NCI-H1930 (cell line): ENCODE measurements around the gene DIDO1.

ENCODE experiments used
- DNase-seq, 2 experiments: peaks; one replicate each; lab custom pipeline; 2025; lab: John Stamatoyannopoulos, UW

The DIDO1 gene

DNA sequence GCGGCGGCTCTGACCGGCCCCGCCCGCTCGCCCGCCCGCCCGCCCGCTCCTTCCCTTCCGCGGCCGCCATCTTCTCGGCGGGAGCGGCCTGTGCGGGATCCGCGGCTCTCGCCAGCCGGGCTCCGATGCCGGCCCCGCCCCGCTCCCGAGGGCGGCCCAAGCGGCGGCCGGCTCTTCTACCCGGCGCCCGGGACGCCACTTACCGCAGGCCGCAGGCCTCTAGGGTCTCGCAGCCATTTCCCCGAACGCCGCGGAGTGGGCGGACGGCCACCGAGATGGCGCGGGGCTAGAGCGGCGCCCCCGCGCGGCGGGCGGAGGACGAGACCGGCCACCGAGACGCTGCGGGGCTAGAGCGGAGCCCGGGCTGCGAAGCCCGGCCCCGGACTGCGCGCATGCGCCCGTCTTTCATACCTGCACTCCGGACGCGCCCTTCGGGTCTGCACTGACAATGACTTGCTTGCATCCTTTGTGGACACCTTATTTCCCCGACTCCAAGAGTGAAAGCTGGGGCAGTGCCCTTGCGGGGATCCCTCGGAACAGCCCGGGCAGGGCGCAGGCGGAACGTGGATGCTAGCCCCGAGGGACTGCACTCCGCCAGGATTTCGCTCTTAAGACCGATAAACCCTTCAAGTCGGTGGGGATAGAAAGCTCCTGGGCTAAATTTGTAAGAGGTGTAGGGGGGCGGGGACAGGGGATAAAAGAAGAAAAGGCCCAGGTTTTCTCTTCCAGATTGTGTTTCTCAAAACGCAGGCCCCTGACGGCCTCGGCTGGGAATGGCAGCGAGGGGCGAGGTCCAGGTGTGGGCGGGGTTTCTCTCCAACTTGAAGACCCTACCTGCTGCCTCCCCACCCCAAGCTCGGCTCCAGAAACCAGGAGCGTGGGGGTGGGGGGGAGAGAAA, at the start of gene DIDO1:
DIDO1 (minus strand) TSS at position 277 of the 899 bp plus-strand sequence.
- peak; percentile 82 to 95 for DNase-seq

DNA sequence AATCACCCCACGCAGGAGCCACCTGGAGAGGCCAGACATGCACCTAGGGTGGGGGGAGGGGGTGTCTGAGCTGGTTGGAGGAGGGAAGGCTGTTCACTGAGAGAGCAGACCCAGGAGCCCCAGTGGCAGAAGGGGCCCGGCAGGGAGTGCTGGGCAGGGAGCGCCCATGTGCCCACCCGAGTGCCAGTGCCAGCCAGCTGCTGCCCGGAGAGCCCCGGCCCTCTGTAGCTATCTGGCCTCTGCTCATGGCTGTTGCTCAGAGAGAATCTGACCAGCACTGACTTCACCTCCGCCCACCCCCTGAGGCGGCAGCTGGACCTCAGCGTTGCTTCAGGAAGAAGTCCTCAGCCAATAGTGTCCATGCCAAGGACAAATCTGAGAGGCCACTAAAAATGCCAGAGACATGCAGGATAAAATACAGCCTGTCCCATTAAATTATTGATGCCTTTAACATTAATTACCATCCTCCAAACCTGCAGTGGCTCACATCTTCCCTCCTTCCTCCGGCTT, 49.0 kb upstream of the DIDO1 start:
- DNase-seq, result no peak

DNA sequence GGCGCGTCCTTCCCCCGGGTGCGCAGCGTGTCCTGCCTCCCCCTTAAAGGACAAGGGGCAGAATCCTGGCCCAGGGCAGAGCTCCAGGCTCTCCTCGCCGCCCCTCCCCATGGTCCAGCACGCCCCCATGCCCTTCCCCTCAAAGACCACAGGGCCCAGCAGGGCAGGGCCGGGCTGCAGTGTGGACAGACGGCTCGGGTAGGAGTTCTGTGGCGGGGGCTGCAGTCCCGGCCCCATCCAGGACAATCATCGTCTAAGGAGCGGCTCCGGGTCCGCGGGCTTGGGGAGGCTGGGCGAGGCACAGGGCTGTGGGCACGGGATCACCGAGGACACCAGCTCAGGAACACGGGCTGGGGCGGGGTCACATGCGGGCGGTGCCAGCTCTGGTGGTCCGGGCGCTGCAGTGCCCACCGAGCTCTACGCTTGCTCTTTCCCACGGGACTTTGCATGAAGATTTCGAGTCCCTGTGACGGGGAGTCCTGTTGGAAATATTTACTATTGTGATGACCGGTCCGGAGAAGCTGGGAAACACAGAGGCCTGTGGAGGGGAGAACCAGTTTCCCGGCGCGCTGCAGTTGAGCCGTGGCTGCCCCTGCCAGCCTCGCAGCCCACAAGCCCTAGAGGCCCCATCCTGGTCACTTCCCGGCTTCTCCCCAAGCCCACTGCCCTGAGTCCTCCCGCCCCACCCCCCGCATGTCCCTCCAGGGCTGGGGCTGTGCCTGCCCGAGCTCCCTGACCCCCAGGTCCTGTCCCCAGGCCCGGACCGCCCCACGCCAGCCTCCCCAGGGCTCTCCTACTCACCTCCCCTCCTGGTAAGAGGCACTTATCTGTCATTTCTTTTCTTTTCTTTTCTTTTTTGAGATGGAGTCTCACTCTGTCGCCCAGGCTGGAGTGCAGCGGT, 46.8 kb upstream of the DIDO1 start:
- no peak for DNase-seq

DNA sequence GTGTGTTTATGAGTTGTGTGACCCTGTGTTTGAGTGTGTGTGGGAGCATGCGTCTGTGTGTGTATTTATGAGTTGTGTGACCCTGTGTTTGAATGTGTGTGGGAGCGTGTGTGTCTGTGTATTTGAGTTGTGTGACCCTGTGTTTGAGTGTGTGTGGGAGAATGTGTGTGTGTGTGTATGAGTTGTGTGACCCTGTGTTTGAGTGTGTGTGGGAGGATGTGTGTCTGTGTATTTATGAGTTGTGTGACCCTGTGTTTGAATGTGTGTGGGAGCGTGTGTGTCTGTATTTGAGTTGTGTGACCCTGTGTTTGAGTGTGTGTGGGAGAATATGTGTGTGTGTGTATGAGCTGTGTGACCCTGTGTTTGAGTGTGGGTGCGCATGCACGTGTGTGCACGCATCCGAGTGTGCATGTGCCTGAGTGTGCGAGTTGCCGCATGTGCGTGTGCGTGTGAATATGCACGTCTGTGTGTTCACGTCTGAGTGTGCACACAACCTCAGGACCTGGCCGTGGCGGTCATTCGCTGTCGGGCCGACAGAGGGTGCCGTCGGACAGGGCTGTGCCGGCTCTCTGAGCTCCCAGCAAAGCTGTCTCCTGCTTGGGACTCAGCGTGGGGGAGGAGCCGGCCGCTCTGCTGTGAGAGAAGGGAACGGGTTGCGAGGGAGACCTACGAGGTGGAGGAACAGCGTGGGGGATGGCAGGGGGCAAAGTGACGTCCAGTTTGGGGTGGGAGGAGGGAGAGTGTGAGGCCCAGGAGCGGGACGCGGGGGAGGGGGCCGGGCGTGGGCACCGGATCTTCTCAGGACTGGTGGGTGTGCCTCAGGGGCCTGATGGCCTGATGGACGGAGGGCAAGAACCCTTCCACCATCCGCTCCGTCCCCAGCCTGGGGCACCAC, 45.9 kb upstream of the DIDO1 start:
- peak; percentile 63 to 79 for DNase-seq

DNA sequence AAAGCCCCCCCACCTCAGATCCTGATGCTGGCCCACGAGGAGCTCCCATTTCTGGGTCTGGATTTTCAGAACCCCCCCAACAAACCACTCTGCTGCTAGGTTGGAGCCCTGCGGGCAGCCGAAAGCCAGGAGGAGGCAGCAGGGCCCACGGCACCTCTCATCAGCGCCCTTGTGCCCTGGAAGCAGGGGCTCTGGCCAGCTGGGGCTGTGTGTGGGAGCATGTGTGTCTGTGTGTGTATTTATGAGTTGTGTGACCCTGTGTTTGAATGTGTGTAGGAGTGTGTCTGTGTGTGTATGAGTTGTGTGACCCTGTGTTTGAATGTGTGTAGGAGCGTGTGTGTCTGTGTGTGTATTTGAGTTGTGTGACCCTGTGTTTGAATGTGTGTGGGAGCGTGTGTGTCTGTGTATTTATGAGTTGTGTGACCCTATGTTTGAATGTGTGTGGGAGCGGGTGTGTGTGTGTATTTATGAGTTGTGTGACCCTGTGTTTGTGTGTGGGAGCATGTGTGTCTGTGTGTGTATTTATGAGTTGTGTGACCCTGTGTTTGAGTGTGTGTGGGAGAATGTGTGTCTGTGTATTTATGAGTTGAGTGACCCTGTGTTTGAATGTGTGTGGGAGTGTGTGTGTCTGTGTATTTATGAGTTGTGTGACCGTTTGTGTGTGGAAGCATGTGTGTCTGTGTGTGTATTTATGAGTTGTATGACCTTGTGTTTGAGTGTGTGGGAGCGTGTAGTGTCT, 45.1 kb upstream of the DIDO1 start:
- DNase-seq, result no peak

GRCh38 chr20:62970307-62971210, 44.3 kb upstream of the DIDO1 start:
- no peak for DNase-seq

DNA sequence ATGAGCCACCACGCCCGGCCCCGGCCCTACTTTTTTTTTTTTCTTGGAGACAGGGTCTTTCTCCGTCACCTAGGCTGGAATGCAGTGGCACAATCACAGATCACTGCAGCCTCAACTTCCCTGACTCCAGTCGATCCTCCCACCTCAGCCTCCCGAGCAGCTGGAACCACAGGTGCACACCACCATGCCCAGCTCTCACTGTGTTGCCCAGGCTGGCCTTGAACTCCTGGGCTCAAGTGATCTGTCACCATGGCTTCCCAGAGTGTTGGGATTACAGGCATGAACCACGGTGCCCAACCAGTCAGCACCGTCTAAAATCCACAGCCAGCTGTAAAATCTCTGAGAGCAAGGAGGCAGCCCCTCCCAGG, 43.6 kb upstream of the DIDO1 start:
- no peak for DNase-seq

GRCh38 chr20:62969179-62969760, 43.0 kb upstream of the DIDO1 start:
- no peak for DNase-seq

- no peak for DNase-seq
Observed at GRCh38 chr20:62968378-62969178, 42.3 kb upstream of the DIDO1 start.

DNA sequence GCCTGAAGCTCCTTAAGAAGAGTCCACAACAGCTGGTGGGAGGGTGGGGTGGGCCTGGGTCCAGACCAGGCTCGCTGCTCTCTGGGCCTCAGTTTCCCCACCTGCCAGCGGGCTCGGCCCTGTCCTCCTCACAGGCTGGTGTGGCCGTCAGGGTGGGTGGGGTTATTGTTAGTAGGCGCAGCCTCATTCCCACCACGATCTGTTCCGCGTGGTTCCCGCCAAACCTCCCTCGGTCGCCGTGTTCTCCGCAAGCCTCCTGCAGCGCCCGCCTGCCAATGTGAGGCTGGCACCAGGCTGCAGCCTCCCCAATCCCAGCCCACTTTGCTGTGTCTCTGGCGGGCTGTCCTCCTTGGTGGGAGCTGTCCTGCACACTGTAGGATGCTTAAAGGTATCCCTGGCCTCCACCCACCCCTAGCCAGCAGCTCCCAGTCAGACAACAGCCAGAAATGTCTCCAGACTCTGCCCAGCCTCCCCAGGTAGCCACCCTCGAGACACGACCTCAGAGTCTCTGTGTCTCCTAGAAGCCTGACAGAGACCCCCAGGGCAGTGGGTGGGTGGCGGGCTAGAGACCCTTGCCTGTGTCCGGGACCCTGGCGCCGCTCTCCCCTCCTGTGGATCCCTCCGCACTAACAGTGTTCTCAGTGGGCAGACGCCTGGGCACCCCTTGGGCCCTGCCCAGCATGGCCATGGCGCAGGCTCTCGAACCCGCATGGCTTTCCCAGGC, 41.5 kb upstream of the DIDO1 start:
- no peak for DNase-seq

DNA sequence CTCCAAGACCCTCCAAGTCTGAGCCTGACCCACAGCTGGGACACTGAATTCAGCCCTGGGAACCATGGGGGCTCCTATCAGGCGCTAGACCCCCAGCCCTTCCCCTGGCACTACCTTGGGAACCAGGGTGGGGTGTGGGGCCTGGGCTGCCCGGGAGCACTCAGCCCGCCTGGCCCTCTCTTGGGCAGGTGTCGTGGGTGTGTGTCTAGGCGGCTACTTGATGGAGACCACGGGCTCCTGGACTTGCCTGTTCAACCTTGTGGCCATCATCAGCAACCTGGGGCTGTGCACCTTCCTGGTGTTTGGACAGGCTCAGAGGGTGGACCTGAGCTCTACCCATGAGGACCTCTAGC, 40.8 kb upstream of the DIDO1 start:
- DNase-seq, result no peak

GRCh38 chr20:62966212-62967148, 40.2 kb upstream of the DIDO1 start:
- DNase-seq, result no peak

- DNase-seq, result no peak
Observed at GRCh38 chr20:62965363-62965771, 39.1 kb upstream of the DIDO1 start.

GRCh38 chr20:62964700-62965099, 38.4 kb upstream of the DIDO1 start:
- no peak for DNase-seq

DNA sequence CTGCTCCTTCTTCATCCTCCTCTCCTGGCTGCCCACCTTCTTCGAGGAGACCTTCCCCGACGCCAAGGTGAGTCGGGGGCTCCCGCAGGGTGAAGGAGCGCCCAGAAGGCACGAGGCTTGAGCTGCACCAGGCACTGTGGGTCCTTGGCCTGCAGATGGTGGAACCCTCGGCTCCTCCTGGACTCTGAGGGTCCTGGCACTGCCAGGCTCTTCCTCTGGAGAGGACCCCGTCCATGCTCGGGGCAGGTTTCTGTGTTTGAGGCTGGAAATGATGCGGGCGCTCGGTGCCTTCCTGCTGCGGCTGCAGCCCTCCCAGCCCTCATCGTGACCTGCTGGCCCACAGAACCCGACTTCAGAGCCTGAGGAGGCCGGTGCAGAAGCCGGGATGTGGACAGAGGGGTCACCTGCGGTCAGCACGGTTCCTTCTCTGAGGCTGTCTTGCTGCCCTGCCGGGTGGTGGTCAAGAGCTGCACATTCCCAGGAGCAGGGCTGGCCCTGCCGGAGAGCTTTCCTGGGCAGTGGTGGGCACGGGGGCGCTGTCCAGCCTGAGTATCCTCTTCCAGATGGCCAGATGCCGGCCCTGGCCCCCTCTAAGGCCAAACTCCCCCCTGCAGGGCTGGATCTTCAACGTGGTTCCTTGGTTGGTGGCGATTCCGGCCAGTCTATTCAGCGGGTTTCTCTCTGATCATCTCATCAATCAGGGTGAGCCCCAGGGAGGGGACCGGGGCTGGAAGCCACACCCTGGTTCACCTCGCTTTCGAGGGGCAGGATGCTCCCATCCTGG, 37.5 kb upstream of the DIDO1 start:
- DNase-seq, result no peak
